Activated naive CD4-positive, alpha-beta T cell treated with anti-CD3 and anti-CD28 coated beads, Interleukin-2, amount 50 U/mL, for 16 hours (primary cell): Measurements from ENCODE around the gene CLDN6.
"Not testable (repeated sequence)": the region's sequence is repeated elsewhere in the genome, so short reads cannot be mapped to it uniquely, and the experiment has no call there.

ENCODE experiments used
- DNase-seq: peaks from one replicate; pipeline ENCODE4 v3.0.0-alpha.2; 2020

CLDN6 gene

GRCh38 chr16:3017794-3018506, at the start of gene CLDN6:
CLDN6 (minus strand) TSS chr16:3018183; CDS start chr16:3016021, 2,162 bp downstream.
- DNase-seq, result no peak

- no peak for DNase-seq
Measured at GRCh38 chr16:3066440-3066748, 48.4 kb upstream of the CLDN6 start.

- DNase-seq, result peak; percentile 50
Measured at GRCh38 chr16:3065742-3066439, 47.9 kb upstream of the CLDN6 start.

- peak; percentile 74 for DNase-seq
Measured at GRCh38 chr16:3065069-3065741, 47.2 kb upstream of the CLDN6 start, which contains the start of gene IL32. IL32 (plus strand) TSS chr16:3065640; CDS start chr16:3065812, 172 bp downstream.

- DNase-seq, result no peak
Measured at GRCh38 chr16:3063625-3064386, 45.8 kb upstream of the CLDN6 start.

- DNase-seq, result no peak
Measured at GRCh38 chr16:3062553-3062952, 44.6 kb upstream of the CLDN6 start.

GRCh38 chr16:3060339-3061127, 42.5 kb upstream of the CLDN6 start:
- no peak for DNase-seq

GRCh38 chr16:3059723-3060242, 41.8 kb upstream of the CLDN6 start:
- DNase-seq, result no peak

- peak; percentile 86 for DNase-seq
Measured at GRCh38 chr16:3059041-3059722, 41.2 kb upstream of the CLDN6 start.

GRCh38 chr16:3058139-3059030, 40.4 kb upstream of the CLDN6 start:
- DNase-seq, result peak; percentile 56

- DNase-seq, result no peak
Measured at GRCh38 chr16:3057181-3058138, 39.5 kb upstream of the CLDN6 start.

- DNase-seq, result no peak
Measured at GRCh38 chr16:3056336-3057180, 38.6 kb upstream of the CLDN6 start.

- not testable (repeated sequence) for DNase-seq
Measured at GRCh38 chr16:3055734-3056115, 37.7 kb upstream of the CLDN6 start.

GRCh38 chr16:3054965-3055733, 37.2 kb upstream of the CLDN6 start:
- no peak for DNase-seq

GRCh38 chr16:3053330-3053710, 35.3 kb upstream of the CLDN6 start:
- DNase-seq, result not testable (repeated sequence)

- DNase-seq, result not testable (repeated sequence)
Measured at GRCh38 chr16:3052571-3053329, 34.8 kb upstream of the CLDN6 start.

GRCh38 chr16:3051494-3051893, 33.5 kb upstream of the CLDN6 start:
- no peak for DNase-seq
